Testis (tissue), 2 donors: Measurements from ENCODE around the gene CELF4.

Source experiments
- CTCF ChIP-seq, 3 experiments: fragments of 450-650 bp in 2 of 3; fragments of 200-600 bp in 1 of 3; sonication (generic) in 1 of 3; IDR thresholded peaks; one replicate each; pipeline ENCODE4 v1.5.1; 2016 to 2019; ENCODE audit warnings: antibody characterized with exemption in 3 of 3, mild to moderate bottlenecking in 2 of 3, moderate library complexity in 1 of 3
- POLR2A ChIP-seq: fragments of 450-650 bp; IDR thresholded peaks from one replicate; pipeline ENCODE4 v1.6.1; 2017; ENCODE audit warnings: antibody characterized with exemption, mild to moderate bottlenecking, moderate library complexity

GRCh38 chr18:37553633-37554398, 11.8 kb downstream of the CELF4 start:
- TF ChIP-seq CTCF (IDR thresholded peaks at IDR 0.05) (peak in 1 of 3 experiments; percentile 16), POLR2A (no peak)
